Measurements from ENCODE around the gene DNM3. TPM values are rescaled to one million over a fixed set of nuclear protein-coding genes. Genes with fewer than 3 reads are reported as not detected.

DNM3 gene
- total RNA-seq, 3 donors from 2014 or later (not counting 1 experiment from before 2014, with no cell fraction given), result 2.5 to 3.3 (median 2.8) TPM

DNA sequence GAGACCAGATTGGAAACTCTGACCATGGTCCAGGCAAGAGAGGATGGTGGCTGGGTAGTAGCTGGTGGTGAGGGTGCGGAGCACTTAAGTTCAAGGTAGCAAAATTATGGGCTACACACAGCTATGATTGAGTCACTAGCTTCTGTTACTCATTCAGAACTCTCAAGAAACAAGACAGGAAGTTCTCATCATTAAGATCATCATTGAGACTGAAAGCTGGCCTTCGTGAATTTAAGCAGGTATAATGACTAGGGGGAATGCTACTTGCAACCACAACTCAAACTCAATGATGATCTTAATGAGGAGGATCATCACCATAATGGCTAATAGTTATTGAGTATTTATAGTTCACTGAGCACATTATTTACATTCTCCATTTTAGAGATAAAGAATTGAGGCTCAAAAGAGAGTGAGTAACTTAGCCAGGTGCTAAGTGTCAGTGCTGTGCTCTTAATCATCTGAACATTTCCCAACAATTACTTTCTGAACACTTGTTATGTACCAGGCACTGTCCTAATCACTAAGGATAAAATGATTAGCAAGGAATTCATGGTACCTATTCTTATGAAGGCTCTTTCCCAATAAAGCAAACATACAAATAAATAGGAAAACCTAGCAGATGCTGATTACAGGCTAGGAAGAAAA, 292.9 kb downstream of the DNM3 start:
- no peak overlapping the region for H3K4me3 Mint-ChIP-seq
- Histone ChIP-seq H3K27me3 (ENCODE audit: control insufficient read depth, insufficient read depth, low read length) (no peaks in the 10 kb centered on the region), H3K4me1 (ENCODE audit: control insufficient read depth, insufficient read depth, low read length) (no peaks in the 10 kb centered on the region), H3K9me3 (ENCODE audit: control insufficient read depth, insufficient read depth, low read length) (no peaks in the 10 kb centered on the region), H3K27ac (ENCODE audit: low read length) (no peak overlapping the region), H3K36me3 (ENCODE audit: control insufficient read depth, insufficient read depth, low read length) (no peaks in the 10 kb centered on the region), H3K4me3 (ENCODE audit: low read length) (no peak overlapping the region)
- DNase-seq (no peak), ATAC-seq (no peak)
- H3K9me3 Mint-ChIP-seq, result no peaks in the 10 kb centered on the region
- H3K27ac Mint-ChIP-seq, result peak overlapping the region in 1 of 2 donors; percentile 25
- 100% methylated on average over 1 of the region's 2 CpGs for WGBS (ENCODE audit: insufficient coverage)
- TF ChIP-seq, protein P1, sequence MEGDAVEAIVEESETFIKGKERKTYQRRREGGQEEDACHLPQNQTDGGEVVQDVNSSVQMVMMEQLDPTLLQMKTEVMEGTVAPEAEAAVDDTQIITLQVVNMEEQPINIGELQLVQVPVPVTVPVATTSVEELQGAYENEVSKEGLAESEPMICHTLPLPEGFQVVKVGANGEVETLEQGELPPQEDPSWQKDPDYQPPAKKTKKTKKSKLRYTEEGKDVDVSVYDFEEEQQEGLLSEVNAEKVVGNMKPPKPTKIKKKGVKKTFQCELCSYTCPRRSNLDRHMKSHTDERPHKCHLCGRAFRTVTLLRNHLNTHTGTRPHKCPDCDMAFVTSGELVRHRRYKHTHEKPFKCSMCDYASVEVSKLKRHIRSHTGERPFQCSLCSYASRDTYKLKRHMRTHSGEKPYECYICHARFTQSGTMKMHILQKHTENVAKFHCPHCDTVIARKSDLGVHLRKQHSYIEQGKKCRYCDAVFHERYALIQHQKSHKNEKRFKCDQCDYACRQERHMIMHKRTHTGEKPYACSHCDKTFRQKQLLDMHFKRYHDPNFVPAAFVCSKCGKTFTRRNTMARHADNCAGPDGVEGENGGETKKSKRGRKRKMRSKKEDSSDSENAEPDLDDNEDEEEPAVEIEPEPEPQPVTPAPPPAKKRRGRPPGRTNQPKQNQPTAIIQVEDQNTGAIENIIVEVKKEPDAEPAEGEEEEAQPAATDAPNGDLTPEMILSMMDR (IDR thresholded peaks at IDR 0.05), result no peak
- no peaks in the 10 kb centered on the region for H3K36me3 Mint-ChIP-seq
- H3K27me3 Mint-ChIP-seq (ENCODE audit: low read depth in 2 of 2), result peaks cover 0 to 3% of the 10 kb centered on the region in 2 donors
- H3K4me1 Mint-ChIP-seq, result peaks cover 0 to 7% of the 10 kb centered on the region in 2 donors
- intact Hi-C loops (cut with micrococcal nuclease), result loop anchor here (5.0 kb wide), 1 partner anchor 48 kb away; no protein-coding TSS in a partner anchor

DNA sequence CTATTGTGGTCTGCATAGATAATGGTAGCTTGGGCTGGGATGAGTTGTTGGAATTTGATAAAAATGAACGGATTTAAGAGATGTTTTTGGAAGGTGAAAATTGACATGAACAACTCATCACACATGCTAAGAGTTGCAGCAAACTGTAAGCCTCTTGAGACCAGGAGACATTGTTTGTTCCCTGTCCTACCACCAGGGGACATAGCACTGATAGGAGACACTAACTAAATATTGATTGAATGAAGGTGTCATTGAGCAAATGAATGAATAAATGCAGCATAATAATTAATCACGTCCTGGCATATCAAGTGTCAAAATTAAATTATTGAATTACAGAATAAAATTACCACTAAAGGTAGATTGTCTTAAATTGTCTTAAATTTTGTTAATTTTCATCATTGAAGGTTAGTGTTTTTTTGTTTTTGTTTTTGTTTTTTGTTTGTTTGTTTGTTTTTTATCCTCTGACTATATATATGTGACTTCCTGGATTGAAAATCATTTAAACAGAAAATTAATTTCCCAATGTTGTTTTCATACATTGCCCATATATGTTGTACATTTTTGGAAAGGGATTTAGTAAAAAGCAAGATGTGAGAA, 293.9 kb downstream of the DNM3 start:
- Histone ChIP-seq H3K4me1 (ENCODE audit: control insufficient read depth, insufficient read depth, low read length) (no peaks in the 10 kb centered on the region), H3K36me3 (ENCODE audit: control insufficient read depth, insufficient read depth, low read length) (no peaks in the 10 kb centered on the region), H3K27ac (ENCODE audit: low read length) (no peak overlapping the region), H3K4me3 (ENCODE audit: low read length) (no peak overlapping the region), H3K27me3 (ENCODE audit: control insufficient read depth, insufficient read depth, low read length) (no peaks in the 10 kb centered on the region), H3K9me3 (ENCODE audit: control insufficient read depth, insufficient read depth, low read length) (no peaks in the 10 kb centered on the region)
- H3K27ac Mint-ChIP-seq, result peak overlapping the region in 1 of 2 donors; percentile 11
- 100% methylated on average over 1 of the region's 2 CpGs for WGBS (ENCODE audit: insufficient coverage)
- DNase-seq (peak in 1 of 2 donors; percentile 69), ATAC-seq (peak in 2 of 3 donors; percentile 69 to 72)
- TF ChIP-seq, protein P1 (IDR thresholded peaks at IDR 0.05), result peak; percentile 81
- no peaks in the 10 kb centered on the region for H3K36me3 Mint-ChIP-seq
- intact Hi-C loops (cut with micrococcal nuclease), result loop anchor here (1.0 kb wide), 2 partner anchors 264 to 309 kb away; partner anchors contain the start of gene PIGC
- H3K4me3 Mint-ChIP-seq, result no peak overlapping the region
- H3K4me1 Mint-ChIP-seq, result peaks cover 0 to 7% of the 10 kb centered on the region in 2 donors
- H3K27me3 Mint-ChIP-seq (ENCODE audit: low read depth in 2 of 2), result peaks cover 0 to 3% of the 10 kb centered on the region in 2 donors
- H3K9me3 Mint-ChIP-seq, result no peaks in the 10 kb centered on the region

DNA sequence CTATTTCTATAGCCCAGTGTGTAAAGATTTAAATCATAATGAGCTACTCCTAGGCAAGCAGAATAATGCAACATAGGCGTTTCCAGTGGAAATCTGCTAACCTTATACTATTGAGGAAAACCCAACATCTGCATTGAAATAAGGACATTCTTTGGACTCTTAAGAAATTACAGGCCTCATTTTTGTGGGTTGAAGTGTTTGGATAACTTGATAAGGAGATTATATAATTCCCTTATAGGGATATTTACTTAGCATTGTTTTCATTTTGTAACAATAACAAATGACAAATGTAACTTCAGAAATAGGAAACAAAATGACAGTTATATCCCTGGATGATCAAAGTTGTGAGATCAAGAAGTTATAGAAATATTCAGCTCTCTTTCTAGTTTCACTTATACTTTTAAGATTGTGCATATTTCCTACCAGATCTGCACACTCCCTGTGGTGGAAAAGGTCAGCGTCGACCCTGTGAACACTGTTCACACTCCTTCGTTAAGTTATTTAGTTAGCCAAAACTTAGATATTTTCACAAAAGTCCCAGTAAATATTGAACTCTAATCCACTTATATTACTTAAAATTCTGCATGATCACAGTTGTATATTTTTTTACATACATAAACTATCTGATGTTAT, 294.8 kb downstream of the DNM3 start:
- WGBS (ENCODE audit: insufficient coverage), result 87% methylated on average over 4 of the region's 4 CpGs
- intact Hi-C loops (cut with micrococcal nuclease), result loop anchor here (1.0 kb wide), 2 partner anchors 263 to 308 kb away; partner anchors contain the start of gene PIGC
- DNase-seq (no peak), ATAC-seq (no peak)
- Histone ChIP-seq H3K9me3 (ENCODE audit: control insufficient read depth, insufficient read depth, low read length) (no peaks in the 10 kb centered on the region), H3K36me3 (ENCODE audit: control insufficient read depth, insufficient read depth, low read length) (no peaks in the 10 kb centered on the region), H3K27me3 (ENCODE audit: control insufficient read depth, insufficient read depth, low read length) (no peaks in the 10 kb centered on the region), H3K27ac (ENCODE audit: low read length) (no peak overlapping the region), H3K4me1 (ENCODE audit: control insufficient read depth, insufficient read depth, low read length) (no peaks in the 10 kb centered on the region), H3K4me3 (ENCODE audit: low read length) (no peak overlapping the region)
- Mint-ChIP-seq H3K9me3 (no peaks in the 10 kb centered on the region), H3K4me1 (peaks cover 0 to 7% of the 10 kb centered on the region in 2 donors), H3K36me3 (no peaks in the 10 kb centered on the region), H3K4me3 (no peak overlapping the region), H3K27me3 (ENCODE audit: low read depth in 2 of 2) (peaks cover 0 to 3% of the 10 kb centered on the region in 2 donors), H3K27ac (no peak overlapping the region)
- TF ChIP-seq, protein P1 (IDR thresholded peaks at IDR 0.05), result no peak
